ENCODE data around the gene STRA6. TPM values are rescaled to one million over a fixed set of nuclear protein-coding genes. Genes with fewer than 3 reads are reported as not detected.

Gene STRA6
- total RNA-seq, 1 experiment from 2014 or later = 0.29 TPM

GRCh38 chr15:74130849-74131627, 71.5 kb downstream of the STRA6 start:
- intact Hi-C loops (cut with micrococcal nuclease) = no loop called here
- no peak for DNase-seq
- peaks cover 7% of the 10 kb centered on the region; the same call in 1 of the 2 replicates for H3K4me1 ChIP-seq (ENCODE audit: insufficient read depth, low read length)
- peaks cover 43% of the 10 kb centered on the region for H3K27me3 ChIP-seq (ENCODE audit: low read length)
- ChIA-PET POLR2A (ENCODE audit: unreplicated experiment) (no interaction called here), CTCF (interaction anchor here (0.7 kb wide), 1 partner anchor 1017 kb away, joined by 7 read pairs; no protein-coding TSS in a partner anchor)
- no peak overlapping the region for H3K9ac ChIP-seq (ENCODE audit: low read length)
- no peaks in the 10 kb centered on the region for H3F3A ChIP-seq (ENCODE audit: low read length, unreplicated experiment)
- H3K9me3 ChIP-seq (ENCODE audit: low read length) = no peaks in the 10 kb centered on the region
- no peak overlapping the region for H3K27ac ChIP-seq (ENCODE audit: low read length)
- H3K9me2 ChIP-seq (replicated peaks; ENCODE audit: low read length) = no peaks in the 10 kb centered on the region
- H3K4me3 ChIP-seq (ENCODE audit: low read length) = peak overlapping the region; percentile 24; the same call in 1 of the 2 replicates
- no peak for ATAC-seq
- H3K36me3 ChIP-seq (ENCODE audit: low read depth, low read length) = no peaks in the 10 kb centered on the region
- H2AFZ ChIP-seq (ENCODE audit: low read length) = no peak overlapping the region
- no peaks in the 10 kb centered on the region for H4K20me1 ChIP-seq (ENCODE audit: low read length)
- H3K79me2 ChIP-seq (ENCODE audit: low read length) = no peaks in the 10 kb centered on the region
- no TSS peak for BruUV-seq (replicated peaks)
- TF ChIP-seq, protein P1, sequence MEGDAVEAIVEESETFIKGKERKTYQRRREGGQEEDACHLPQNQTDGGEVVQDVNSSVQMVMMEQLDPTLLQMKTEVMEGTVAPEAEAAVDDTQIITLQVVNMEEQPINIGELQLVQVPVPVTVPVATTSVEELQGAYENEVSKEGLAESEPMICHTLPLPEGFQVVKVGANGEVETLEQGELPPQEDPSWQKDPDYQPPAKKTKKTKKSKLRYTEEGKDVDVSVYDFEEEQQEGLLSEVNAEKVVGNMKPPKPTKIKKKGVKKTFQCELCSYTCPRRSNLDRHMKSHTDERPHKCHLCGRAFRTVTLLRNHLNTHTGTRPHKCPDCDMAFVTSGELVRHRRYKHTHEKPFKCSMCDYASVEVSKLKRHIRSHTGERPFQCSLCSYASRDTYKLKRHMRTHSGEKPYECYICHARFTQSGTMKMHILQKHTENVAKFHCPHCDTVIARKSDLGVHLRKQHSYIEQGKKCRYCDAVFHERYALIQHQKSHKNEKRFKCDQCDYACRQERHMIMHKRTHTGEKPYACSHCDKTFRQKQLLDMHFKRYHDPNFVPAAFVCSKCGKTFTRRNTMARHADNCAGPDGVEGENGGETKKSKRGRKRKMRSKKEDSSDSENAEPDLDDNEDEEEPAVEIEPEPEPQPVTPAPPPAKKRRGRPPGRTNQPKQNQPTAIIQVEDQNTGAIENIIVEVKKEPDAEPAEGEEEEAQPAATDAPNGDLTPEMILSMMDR (conservative IDR thresholded peaks at IDR 0.05; ENCODE audit: low read depth, low read length) = no peak
- TF ChIP-seq EZH2 (IDR thresholded peaks at IDR 0.05; ENCODE audit: low read length, unreplicated experiment) = no peak
- peak overlapping the region; percentile 64 for H3K4me2 ChIP-seq (ENCODE audit: low read length)

DNA sequence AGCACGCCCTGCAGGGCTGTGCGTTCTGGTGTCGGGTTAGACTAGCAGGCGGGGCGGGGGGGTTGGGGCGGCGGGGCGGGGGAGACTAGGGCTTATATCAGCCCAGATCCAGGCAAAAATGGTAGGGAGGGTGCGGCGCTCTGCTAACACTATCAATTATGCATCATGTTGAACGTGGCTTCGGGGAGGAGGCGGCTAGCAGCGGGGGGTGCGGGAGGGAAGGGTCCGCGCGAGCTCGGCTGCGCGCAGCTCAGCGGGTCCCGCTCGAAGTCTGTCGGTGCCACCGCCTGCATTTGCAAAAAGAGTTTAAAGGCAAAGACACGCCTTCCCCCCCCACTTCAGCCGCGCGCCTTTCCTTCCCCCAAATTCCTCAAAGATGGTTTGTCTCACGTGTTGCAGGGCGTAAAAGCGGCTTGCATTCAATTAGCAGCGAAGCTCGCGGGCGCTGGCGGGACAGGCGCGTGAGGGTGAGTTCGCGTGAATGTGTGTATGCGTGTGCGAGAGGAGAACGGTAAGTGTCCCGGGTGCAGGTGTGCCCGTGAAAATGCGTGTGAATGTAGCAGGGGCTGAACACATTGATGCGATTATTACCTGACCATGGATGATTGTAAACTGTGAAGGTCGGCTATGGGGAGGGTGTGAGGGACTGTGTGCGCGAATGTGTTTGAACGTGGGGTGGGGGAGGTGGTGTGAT, 72.3 kb downstream of the STRA6 start, which contains the start of gene ISLR2:
TSS of gene ISLR2 (plus strand) at position 432 of the 694 bp plus-strand sequence. CDS start 2,169 bp downstream, outside the sequence.
- no peaks in the 10 kb centered on the region for H3K9me2 ChIP-seq (replicated peaks; ENCODE audit: low read length)
- H3F3A ChIP-seq (ENCODE audit: low read length, unreplicated experiment) = no peaks in the 10 kb centered on the region
- H3K36me3 ChIP-seq (ENCODE audit: low read depth, low read length) = no peaks in the 10 kb centered on the region
- H3K9me3 ChIP-seq (ENCODE audit: low read length) = no peaks in the 10 kb centered on the region
- H3K4me1 ChIP-seq (ENCODE audit: insufficient read depth, low read length) = peaks cover 4% of the 10 kb centered on the region; the same call in 1 of the 2 replicates
- ChIA-PET CTCF (interaction anchor here (0.6 to 0.7 kb wide), 2 partner anchors 190 to 1016 kb away, joined by 3 to 7 read pairs; no protein-coding TSS in a partner anchor), POLR2A (ENCODE audit: unreplicated experiment) (no interaction called here)
- H4K20me1 ChIP-seq (ENCODE audit: low read length) = no peaks in the 10 kb centered on the region
- peaks cover 44% of the 10 kb centered on the region for H3K27me3 ChIP-seq (ENCODE audit: low read length)
- no TSS peak for BruUV-seq (replicated peaks)
- no peak within 1 kb of the TSS for H3K27ac ChIP-seq (ENCODE audit: low read length)
- 0 out of 2 replicates have a peak, but pooled peaks have one; percentile 64 for TF ChIP-seq EZH2phosphoT487 (IDR thresholded peaks at IDR 0.05; ENCODE audit: borderline replicate concordance, low read length)
- peak; percentile 76 for TF ChIP-seq EZH2 (IDR thresholded peaks at IDR 0.05; ENCODE audit: low read length, unreplicated experiment)
- TF ChIP-seq, protein P1 (conservative IDR thresholded peaks at IDR 0.05; ENCODE audit: low read depth, low read length) = no peak
- peak within 1 kb of the TSS; percentile 64 for H3K4me2 ChIP-seq (ENCODE audit: low read length)
- H2AFZ ChIP-seq (ENCODE audit: low read length) = peak within 1 kb of the TSS; percentile 53; the same call in 1 of the 2 replicates
- H3K79me2 ChIP-seq (ENCODE audit: low read length) = no peaks in the 10 kb centered on the region
- no peak within 1 kb of the TSS for H3K9ac ChIP-seq (ENCODE audit: low read length)
- peak within 1 kb of the TSS; percentile 24; the same call in 1 of the 2 replicates for H3K4me3 ChIP-seq (ENCODE audit: low read length)
- DNase-seq = no peak
- no peak for ATAC-seq
- intact Hi-C loops (cut with micrococcal nuclease) = no loop called here
